ENCODE results near the gene DUSP11. TPM values are rescaled to one million over a fixed set of nuclear protein-coding genes. Genes with fewer than 3 reads are reported as not detected.

Gene DUSP11
- total and polyA plus RNA-seq, 9 of the 15 experiments (the other 6 are each of a cell fraction or from before 2014, with no cell fraction given), result 20.7 to 79.8 (median 29.3) TPM

DNA sequence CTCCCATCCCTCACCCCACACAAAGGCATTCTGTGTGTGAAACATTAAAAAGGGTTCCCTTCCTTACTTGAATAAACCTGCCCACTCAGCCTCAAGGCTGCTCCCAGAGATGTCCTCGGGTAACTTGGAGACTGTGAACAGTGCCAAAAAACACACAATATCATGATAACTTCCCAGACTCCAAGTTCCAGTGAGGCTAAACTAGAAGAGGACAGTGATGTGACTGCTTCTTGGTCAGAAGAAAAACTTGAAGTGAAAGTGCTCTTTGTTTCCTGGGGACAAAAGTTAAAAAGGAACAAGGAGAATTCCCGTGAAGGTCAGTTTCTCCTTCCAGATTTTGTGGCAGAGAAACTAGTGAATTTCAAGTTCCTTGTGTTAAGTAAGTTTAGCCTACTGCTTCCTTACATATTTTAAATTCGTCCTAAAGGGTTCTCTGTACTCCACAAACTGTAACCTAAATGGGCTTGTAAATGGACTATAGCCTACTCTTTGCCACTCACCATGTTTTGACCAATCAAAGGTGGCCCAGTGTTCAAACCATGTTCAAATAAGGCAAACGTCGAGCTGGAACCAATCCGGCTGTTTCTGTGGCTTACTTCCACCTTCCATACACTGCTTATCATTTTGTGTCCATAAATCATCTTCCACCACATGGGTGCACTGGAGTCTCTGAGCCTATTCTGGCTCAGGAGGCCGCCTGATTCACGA lies 63.2 kb downstream of the DUSP11 start (continued):
- TF ChIP-seq, protein P1, sequence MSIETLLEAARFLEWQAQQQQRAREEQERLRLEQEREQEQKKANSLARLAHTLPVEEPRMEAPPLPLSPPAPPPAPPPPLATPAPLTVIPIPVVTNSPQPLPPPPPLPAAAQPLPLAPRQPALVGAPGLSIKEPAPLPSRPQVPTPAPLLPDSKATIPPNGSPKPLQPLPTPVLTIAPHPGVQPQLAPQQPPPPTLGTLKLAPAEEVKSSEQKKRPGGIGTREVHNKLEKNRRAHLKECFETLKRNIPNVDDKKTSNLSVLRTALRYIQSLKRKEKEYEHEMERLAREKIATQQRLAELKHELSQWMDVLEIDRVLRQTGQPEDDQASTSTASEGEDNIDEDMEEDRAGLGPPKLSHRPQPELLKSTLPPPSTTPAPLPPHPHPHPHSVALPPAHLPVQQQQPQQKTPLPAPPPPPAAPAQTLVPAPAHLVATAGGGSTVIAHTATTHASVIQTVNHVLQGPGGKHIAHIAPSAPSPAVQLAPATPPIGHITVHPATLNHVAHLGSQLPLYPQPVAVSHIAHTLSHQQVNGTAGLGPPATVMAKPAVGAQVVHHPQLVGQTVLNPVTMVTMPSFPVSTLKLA (conservative IDR thresholded peaks at IDR 0.05), result peak in 1 of 2 experiments; percentile 41; a peak in 1 of 4 replicates
- TF ChIP-seq, protein P2, sequence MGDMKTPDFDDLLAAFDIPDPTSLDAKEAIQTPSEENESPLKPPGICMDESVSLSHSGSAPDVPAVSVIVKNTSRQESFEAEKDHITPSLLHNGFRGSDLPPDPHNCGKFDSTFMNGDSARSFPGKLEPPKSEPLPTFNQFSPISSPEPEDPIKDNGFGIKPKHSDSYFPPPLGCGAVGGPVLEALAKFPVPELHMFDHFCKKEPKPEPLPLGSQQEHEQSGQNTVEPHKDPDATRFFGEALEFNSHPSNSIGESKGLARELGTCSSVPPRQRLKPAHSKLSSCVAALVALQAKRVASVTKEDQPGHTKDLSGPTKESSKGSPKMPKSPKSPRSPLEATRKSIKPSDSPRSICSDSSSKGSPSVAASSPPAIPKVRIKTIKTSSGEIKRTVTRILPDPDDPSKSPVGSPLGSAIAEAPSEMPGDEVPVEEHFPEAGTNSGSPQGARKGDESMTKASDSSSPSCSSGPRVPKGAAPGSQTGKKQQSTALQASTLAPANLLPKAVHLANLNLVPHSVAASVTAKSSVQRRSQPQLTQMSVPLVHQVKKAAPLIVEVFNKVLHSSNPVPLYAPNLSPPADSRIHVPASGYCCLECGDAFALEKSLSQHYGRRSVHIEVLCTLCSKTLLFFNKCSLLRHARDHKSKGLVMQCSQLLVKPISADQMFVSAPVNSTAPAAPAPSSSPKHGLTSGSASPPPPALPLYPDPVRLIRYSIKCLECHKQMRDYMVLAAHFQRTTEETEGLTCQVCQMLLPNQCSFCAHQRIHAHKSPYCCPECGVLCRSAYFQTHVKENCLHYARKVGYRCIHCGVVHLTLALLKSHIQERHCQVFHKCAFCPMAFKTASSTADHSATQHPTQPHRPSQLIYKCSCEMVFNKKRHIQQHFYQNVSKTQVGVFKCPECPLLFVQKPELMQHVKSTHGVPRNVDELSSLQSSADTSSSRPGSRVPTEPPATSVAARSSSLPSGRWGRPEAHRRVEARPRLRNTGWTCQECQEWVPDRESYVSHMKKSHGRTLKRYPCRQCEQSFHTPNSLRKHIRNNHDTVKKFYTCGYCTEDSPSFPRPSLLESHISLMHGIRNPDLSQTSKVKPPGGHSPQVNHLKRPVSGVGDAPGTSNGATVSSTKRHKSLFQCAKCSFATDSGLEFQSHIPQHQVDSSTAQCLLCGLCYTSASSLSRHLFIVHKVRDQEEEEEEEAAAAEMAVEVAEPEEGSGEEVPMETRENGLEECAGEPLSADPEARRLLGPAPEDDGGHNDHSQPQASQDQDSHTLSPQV (IDR thresholded peaks at IDR 0.05), result peak; percentile 41; the same call in 1 of the 2 replicates
- TF ChIP-seq POLR2H (tag; IDR thresholded peaks at IDR 0.05; ENCODE audit: low read depth) (peak; percentile 85), ESRRA (IDR thresholded peaks at IDR 0.05; ENCODE audit: borderline replicate concordance, low read depth) (0 out of 2 replicates have a peak, but pooled peaks have one; percentile 17)
- TF ChIP-seq, protein P3, sequence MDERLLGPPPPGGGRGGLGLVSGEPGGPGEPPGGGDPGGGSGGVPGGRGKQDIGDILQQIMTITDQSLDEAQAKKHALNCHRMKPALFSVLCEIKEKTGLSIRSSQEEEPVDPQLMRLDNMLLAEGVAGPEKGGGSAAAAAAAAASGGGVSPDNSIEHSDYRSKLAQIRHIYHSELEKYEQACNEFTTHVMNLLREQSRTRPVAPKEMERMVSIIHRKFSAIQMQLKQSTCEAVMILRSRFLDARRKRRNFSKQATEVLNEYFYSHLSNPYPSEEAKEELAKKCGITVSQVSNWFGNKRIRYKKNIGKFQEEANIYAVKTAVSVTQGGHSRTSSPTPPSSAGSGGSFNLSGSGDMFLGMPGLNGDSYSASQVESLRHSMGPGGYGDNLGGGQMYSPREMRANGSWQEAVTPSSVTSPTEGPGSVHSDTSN (CRISPR knock-in tag; IDR thresholded peaks at IDR 0.05; ENCODE audit: low read depth), result peak; percentile 49
- TF ChIP-seq, protein P3 (tag; conservative IDR thresholded peaks at IDR 0.05; ENCODE audit: low read depth), result peak; percentile 96
- TF ChIP-seq, protein P4, sequence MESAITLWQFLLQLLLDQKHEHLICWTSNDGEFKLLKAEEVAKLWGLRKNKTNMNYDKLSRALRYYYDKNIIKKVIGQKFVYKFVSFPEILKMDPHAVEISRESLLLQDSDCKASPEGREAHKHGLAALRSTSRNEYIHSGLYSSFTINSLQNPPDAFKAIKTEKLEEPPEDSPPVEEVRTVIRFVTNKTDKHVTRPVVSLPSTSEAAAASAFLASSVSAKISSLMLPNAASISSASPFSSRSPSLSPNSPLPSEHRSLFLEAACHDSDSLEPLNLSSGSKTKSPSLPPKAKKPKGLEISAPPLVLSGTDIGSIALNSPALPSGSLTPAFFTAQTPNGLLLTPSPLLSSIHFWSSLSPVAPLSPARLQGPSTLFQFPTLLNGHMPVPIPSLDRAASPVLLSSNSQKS (CRISPR knock-in tag; IDR thresholded peaks at IDR 0.05), result no peak
- TF ChIP-seq, protein P5, sequence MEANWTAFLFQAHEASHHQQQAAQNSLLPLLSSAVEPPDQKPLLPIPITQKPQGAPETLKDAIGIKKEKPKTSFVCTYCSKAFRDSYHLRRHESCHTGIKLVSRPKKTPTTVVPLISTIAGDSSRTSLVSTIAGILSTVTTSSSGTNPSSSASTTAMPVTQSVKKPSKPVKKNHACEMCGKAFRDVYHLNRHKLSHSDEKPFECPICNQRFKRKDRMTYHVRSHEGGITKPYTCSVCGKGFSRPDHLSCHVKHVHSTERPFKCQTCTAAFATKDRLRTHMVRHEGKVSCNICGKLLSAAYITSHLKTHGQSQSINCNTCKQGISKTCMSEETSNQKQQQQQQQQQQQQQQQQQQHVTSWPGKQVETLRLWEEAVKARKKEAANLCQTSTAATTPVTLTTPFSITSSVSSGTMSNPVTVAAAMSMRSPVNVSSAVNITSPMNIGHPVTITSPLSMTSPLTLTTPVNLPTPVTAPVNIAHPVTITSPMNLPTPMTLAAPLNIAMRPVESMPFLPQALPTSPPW (CRISPR knock-in tag; IDR thresholded peaks at IDR 0.05), result peak; percentile 26; the same call in 1 of the 2 replicates
